HG02884 (cell line): ENCODE results near the gene SMIM35.
A peak's percentile ranks its signal among the peaks of the same experiment; 100 is the strongest.
"Not testable (repeated sequence)": the region's sequence is repeated elsewhere in the genome, so short reads cannot be mapped to it uniquely, and the experiment has no call there.

ENCODE experiments used
- ATAC-seq: cut with Tn5 transposase; IDR thresholded peaks from one replicate; pipeline ENCODE4 v1.9.1; 2021; ENCODE audit warnings: mild to moderate bottlenecking, moderate library complexity; ENCODE audit not compliant: unreplicated experiment

The SMIM35 gene

DNA sequence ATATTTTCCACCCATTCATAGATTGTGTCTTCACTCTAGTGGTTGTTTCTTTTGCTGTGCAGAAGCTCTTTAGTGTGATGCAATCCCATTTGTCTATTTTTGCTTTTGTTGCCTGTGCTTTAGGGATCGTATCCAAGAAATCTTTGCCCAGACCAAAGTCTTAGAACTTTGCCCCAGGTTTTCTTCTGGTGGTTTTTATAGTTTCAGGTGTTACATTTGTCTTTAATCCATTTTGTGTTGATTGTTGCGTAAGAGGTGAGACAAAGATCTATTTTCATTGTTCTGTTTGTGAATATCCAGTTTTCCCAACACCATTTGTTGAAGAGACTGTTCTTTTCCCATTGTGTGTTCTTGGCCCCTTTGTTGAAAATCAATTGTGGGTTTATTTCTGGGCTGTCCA, 94.1 kb downstream of the SMIM35 start:
- ATAC-seq = no peak

DNA sequence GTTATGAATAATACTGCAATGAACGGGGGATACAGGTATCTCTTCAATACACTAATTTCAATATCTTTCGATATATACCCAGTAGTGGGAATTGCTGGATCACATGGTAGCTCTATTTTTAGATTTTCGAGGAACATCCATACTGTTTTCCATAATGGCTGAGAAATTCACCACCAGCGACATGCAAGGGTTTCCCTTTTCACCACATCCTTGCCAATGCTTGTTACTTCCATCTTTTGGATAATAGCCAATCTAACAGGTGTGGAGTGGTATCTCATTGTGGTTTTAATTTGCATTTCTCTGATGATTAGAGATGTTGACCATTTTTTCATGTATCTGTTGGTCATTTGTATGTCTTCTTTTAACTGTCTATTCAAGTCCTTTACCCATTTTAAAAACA, 94.6 kb downstream of the SMIM35 start:
- ATAC-seq = no peak

DNA sequence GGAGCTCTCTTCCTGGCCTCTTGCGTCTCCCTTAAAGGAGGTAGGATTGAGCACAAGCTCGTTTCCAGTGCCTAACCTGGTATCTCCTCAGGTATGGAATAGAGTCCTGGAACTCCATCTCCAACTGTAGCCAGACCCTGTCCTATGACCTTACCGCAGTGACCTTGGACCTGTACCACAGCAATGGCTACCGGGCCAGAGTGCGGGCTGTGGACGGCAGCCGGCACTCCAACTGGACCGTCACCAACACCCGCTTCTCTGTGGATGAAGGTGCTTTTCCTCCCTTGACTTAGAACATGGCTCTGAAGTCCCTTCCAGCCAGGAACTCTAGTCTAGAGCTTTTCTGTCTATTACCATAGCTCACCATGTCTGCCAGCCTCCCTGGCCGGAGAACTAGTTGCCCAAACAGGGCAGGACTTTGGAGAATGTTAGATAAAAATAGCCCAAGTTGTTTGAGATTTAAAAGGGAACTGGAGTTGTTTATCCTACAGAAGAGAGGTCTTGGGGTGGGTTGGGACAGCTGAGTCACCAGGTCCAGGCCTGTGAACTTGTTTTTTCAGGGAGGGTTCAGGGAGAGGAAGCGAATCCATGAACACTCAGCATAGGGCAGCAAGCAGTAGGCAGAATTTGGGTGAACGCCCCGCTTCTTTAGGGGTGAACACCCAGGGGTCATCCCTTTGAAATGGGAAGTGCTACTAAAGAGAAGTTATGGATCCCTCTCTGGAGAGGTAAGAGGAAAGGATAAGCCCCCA, 97.2 kb downstream of the SMIM35 start:
- no peak for ATAC-seq

DNA sequence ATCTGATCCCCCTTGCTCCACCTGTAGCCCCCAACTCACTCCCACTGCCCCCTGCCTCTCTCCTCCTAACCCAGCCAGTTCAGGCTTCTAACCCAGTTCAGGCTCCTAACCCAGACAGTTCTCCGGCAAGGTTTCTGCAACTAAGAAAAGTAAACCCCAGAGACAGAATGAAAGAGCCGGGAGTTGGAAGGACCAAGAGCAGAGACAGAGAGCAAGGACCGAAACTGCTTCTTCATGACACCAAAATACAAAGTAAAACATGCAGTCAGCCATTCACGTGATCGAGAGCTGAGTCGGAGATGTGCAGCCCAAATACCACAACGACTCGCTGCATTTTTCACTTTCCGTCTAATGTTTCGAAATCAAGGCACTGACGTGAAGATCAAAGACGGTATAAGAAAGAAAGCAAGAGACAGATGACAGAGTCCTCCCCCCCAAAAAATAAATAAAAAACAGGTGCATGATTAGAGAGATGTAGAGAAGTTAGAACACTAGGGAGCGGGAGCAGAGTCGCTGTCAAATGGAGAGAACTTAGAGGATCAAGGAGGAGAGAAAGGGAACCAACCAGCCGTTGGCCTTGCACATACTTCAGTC, 99.7 kb downstream of the SMIM35 start:
- no peak for ATAC-seq

DNA sequence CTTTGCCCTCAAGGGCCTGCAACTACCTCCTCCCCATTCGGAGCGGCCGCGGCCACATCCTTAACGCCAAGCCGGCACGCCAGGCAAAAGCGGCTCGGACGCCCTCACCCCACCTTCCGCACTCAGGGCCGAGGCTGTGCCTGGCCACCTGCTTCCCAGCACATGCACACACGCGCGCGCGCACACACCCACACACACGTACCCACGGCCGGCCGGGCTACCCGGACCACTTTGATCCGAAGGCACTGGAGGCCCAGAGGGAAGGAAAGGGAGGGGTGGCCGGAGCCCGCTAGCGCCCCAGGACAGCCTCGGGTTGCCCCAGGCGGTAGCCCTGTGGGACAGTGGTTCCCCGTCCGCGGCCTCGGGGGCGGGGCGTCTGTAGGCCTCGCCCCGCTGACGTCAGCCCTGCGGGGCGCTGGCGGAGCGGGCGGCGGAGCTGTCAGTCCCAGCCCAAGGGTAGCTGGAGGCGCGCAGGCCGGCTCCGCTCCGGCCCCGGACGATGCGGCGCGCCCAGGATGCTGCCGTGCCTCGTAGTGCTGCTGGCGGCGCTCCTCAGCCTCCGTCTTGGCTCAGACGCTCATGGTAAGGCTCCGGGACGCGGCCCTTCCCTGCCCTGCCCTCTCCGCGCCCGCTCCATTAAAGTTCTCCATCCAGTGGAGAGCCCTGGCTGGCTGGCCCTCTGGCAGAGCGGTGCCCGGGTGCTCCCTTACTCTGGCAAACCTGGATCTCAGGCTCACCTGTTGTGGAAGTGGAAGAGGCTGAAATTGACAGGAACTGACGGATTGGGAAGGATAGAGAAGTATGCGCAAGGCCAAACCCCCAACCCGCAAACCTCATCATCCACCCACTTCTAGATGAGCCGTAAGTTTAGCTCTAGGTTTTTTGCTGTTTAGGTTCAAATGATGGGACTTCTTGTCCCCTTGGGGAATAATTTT, 100.5 kb downstream of the SMIM35 start, which contains the start of gene IL10RA:
TSS of gene IL10RA (plus strand) at position 442 of the 935 bp plus-strand sequence. CDS start at position 516, 74 bp downstream.
- peak; percentile 79 for ATAC-seq

DNA sequence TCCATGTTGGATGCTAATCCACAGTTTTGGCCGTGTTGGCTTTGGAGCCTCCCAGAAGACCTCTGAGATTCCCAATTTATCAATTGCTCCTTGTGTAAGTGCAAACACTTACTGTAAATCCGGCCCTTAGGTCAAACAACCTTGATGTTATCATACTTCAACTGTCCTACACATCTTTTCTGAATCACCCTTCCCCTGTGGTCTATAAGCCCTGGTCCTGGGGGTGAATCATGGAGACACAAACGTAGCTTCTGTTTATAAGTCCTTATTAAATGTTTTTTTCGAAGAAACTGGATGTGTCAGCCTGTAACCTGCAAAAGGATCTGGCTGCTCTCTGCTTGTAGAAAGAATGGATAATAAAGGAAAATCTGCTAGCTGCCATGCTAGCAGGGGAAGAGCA, 102.3 kb downstream of the SMIM35 start:
- no peak for ATAC-seq

DNA sequence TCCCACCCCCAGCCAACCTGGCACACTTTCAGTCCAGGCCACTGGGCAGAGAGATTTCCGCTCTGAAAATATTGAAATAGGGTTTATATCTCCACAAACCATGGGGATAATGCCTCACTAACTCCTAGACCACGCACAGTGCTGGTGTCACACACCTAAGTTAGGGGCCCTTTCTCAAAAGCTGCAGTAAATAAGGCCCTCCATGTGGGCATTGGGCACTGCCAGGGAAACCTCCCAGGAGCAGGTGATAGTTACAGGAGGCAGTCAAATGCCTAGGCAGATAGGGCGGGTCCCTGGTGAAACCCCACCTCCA, 103.6 kb downstream of the SMIM35 start:
- ATAC-seq = no peak

DNA sequence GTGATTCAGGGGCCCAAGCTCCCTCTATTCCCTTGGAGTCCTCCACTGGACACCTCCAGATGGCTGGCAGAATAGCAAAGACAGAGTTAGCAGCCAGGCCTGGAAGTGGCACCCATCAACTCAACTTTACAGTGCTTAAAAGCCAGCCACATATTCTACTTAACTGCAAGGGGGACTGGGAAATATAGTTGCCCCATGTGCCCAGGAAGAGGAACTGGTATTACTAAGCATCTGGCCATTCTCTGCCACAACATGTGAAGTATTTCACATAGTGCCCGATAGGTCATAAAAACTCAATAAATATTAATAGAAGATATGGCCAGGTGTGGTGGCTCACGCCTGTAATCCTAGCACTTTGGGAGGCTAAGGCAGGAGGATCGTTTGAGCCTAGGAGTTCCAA, 106.0 kb downstream of the SMIM35 start:
- no peak for ATAC-seq

DNA sequence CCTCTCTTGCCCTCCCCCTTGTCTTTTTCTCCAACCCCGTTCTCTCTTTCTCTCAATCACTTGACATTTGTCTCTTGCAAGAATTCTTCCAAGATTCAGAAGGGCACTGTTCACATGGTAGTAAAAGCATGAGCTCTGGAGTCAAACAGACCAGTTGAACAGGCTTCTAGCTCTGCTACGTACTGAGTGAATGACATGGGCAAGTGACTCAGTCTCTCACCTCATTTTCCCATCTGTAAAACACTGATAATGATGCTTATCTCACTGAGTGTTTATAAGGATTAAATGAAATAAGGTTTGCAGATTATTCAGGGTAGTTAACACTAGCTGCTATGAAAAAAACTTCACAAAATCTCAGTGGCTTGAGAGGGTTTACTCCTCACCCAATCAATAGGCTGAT, 106.5 kb downstream of the SMIM35 start:
- no peak for ATAC-seq

DNA sequence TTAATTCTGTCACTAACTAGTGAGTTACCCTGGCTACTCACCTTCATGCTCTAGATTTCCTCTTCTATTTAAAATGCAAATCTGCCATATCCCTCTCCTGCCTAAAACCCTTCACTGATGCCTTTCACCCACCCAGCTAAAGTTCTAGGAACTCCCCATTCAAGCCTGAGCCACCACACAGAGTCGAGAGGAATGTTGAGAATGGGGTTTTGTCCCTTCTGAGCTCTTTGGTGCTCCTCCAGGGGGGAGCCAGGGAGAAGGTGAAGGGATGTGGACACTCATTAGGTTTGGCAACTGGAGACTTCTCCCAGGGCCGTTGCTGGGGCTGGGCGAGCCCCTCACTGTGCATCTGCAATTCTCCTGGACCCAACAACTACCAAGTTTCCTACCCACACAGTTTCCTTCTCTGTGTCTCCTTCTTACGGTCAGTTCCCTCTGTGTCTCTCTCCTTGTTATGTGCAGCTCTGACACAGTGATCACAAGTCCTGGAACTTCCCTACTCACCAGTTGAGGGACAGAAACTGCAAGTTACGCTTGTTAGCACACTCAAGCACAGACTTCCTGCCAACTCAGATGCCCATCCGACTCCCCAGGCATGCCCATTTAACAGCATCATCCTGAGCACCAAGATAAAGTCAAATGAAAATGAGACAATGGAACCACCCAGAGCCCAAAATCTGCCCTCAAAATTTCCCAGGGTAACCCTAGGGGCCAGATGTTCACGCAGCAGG, 107.1 kb downstream of the SMIM35 start:
- ATAC-seq = no peak

DNA sequence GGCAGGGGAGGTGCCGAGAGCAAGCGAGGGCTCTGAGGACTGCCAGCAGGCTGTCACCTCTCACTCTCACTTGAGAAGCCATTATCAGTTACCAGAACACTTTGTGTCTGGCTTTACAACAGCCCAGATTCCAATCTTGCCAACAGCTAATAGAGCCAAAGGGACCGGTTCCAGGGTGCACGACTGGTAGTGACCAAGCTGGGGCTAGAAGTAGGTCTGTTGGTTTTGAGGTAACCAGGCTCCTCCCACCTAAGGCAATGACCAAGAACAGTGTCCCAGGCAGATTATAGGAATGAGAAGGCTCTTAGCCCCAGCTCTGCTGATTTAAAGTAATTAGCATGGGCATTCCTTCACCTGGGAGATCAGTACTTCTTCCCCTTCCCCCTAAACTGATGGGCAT, 107.8 kb downstream of the SMIM35 start:
- ATAC-seq = no peak

DNA sequence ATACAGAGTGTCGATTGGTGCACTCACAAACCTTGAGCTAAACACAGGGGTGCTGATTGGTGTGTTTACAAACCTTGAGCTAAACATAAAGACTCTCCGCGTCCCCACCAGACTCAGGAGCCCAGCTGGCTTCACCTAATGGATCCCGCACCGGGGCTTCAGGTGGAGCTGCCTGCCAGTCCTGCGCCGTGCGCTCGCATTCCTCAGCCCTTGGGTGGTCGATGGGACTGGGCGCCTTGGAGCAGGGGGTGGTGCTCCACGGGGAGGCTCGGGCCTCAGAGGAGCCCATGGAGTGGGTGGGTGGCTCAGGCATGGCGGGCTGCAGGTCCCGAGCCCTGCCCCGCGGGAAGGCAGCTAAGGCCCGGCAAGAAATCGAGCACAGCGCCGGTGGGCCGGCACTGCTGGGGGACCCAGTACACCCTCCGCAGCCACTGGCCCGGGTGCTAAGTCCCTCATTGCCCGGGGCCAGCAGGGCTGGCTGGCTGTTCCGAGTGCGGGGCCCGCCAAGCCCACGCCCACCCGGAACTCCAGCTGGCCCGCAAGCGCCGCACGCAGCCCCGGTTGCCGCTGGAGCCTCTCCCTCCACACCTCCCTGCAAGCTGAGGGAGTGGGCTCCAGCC, 108.4 kb downstream of the SMIM35 start:
- ATAC-seq = not testable (repeated sequence)

DNA sequence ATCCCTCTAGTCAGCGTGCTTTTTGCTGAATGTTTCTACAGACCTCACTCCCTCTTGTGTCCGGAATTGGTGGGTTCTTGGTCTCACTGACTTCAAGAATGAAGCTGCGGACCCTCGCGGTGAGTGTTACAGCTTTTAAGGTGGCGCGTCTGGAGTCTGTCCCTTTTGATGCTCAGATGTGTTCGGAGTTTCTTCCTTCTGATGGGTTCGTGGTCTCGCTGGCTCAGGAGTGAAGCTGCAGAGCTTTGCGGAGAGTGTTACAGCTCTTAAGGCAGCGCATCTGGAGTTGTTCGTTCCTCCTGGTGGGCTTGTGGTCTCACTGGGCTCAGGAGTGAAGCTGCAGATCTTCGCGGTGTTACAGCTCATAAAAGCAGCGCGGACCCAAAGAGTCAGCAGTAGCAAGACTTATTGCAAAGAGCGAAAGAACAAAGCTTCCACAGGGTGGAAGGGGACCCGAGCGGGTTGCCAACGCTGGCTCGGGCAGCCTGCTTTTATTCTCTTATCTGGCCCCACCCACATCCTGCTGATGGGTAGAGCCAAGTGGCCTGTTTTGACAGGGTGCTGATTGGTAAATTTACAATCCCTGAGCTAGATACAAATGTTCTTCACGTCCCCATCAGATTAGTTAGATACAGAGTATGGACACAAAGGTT, 109.0 kb downstream of the SMIM35 start:
- ATAC-seq = not testable (repeated sequence)

DNA sequence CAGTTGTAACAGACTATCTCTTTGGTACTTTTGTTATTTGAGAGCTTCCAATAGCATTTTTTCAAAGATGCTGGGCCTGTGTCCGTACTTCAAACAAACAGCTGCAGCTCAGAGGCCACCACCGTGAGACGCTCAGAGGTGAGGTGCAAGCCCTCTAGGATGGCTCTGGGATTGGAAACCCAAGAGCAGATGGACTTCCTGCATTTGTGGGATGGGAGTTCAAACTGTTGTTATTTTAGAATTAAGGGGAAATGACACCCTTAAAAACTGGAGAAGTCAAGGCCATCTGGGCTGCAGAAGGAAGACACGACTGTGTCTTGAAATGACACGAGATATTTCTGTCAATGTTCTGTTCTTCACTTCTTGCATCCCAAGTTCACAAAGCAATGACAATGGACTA, 109.7 kb downstream of the SMIM35 start:
- no peak for ATAC-seq

DNA sequence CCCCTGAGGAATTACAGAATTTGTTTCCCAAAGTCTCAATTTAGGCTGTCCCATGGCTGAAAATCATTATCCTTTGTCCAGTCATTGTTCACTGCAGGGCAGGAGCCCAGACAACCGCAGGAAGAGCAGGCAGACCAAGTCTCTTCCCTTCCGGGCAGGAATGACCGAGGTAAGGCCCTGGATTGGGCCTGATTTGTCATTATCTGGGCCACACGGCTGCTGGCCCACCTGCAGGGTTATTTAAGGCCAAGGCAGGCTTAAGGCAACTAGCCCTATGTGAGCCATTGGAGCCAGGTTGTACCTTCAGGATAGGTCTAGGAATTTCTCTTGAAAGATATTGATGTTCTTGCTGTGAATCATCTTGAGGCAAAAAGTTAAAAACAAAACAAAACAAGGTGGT, 110.3 kb downstream of the SMIM35 start:
- no peak for ATAC-seq

DNA sequence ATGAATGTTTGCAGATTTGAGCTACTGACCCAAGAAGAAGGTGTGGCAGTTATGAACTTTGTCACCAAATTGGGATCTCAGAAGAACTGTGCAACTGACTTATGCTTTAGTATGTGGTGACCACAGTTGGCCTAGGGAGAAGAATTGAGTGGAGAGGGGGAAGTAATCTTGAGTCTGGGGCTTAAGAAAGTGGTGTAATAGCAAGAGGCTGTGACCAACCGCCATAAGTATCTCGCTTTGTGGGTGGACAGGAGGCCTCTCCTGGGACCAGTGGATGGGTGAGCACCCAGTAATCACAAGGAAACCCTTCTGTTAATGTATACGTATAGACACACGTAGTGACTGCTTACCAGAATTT, 113.3 kb downstream of the SMIM35 start:
- ATAC-seq = no peak

DNA sequence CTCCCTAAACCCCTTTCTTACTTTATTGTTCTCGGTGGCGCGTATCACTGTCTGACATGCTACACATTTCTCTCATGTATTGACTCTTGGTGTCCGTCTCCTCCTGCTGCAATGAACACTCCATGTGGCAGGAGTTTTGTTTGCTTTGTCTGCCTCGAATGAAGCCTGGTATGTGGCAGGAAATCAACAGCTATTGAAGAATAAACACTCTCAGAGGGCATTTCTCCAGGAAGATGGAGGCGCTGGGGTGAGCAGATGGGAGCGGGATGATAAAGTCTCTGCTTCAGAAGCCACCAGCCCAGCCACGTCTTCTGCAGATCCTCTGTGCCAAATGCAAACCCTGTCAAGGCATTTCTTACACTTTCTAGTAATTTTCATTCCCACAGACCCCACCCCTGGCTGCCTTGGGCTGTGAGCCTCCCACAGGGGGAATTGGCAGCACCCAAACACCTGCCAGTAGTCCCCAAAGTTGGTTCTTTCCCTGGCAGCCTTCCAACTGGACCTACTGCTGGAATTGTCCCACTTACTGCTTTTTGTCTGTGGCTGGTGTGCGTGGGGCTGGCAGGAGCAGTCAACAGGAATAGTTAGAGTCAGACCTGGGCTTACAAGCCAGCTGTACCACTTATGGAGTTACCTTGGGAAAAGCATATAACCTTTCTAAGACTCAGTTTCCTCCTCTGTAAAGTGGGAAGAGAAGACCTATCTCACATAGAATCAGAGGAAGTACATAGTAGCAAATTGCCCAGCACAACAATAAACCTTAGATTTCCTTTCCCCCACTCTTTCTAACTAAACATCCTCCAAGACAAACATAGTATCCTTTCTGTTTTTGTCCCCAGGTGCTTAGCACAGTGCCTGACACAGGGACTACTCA, 113.9 kb downstream of the SMIM35 start:
- no peak for ATAC-seq

DNA sequence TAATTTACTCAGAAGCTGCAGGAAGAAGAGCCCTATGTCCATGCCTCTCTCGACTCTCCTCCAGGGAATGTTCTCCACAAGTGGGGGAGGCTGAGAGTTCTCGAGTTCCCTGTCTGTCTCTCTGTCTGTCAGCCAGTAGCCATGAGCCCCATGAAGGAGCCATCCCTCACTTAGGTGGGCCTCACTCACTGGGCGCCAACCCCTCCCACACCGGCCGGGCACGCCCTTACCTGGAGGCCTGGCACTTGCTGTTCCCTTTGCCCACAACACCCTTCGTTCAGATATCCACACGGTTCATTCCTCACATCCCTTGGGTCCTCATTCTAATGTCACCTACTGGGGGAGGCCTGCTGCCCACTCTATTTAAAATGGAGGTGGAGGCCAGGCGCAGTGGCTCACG, 114.7 kb downstream of the SMIM35 start:
- no peak for ATAC-seq

DNA sequence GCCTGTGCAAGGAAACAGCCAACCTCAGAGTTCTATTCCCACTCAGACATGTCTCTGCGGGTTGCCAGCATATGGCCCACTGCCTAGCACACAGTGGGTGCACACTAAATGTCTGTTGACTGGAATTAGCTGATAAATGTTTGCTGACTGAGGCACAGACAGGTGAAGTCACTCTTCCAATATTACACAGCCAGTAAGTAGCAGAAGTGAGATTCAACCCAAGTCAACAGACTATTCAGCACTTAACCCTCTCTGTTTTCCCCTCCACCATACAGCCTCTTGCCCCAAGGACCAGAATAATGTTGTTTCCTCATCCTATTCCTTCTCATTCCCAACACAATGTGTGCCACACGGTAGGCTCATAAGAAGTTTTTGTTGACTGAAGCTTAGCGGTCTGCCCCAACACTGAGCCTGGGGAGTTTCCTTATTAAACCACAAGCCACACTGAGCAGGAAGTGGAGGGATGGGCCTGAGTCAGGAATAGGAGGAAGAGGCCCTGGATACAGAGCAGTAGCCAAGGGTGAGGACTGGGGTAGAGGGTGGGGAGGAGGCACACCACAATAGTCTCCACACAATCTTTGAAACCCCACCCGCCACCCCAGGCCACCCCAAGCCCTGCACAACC, 116.3 kb downstream of the SMIM35 start:
- ATAC-seq = no peak
